H9 (cell line): ENCODE data around the gene NFIX. TPM values are rescaled to one million over a fixed set of nuclear protein-coding genes. Genes with fewer than 3 reads are reported as not detected.

ENCODE experiments used
- DNase-seq: peaks from one replicate; pipeline ENCODE4 v3.0.0-alpha.2; 2017
- H2AFZ ChIP-seq: one replicate; pipeline ENCODE4 v1.6.1; 2013; ENCODE audit warnings: mild to moderate bottlenecking, low read length, control low read depth, moderate library complexity
- H2AK5ac ChIP-seq: 2 replicates; pipeline ENCODE4 v1.6.1; 2013; ENCODE audit warnings: low read length, control low read depth, mixed read lengths; ENCODE audit not compliant: insufficient read length
- H2BK120ac ChIP-seq: one replicate; pipeline ENCODE4 v1.6.1; 2013; ENCODE audit warnings: low read depth, mild to moderate bottlenecking, low read length, control low read depth, inconsistent platforms; ENCODE audit not compliant: poor library complexity, severe bottlenecking
- H2BK12ac ChIP-seq: 2 replicates; pipeline ENCODE4 v1.6.1; 2013; ENCODE audit warnings: low read length, control low read depth, mixed read lengths, low read depth; ENCODE audit not compliant: insufficient read length
- H2BK15ac ChIP-seq: 2 replicates; pipeline ENCODE4 v1.6.1; 2013; ENCODE audit warnings: low read depth, low read length, control low read depth
- H2BK20ac ChIP-seq: one replicate; pipeline ENCODE4 v1.6.1; 2013; ENCODE audit warnings: low read depth, mild to moderate bottlenecking, low read length, control low read depth, inconsistent platforms; ENCODE audit not compliant: poor library complexity, severe bottlenecking
- H2BK5ac ChIP-seq: 2 replicates; pipeline ENCODE4 v1.6.1; 2013; ENCODE audit warnings: low read length, control low read depth, mixed read lengths; ENCODE audit not compliant: insufficient read length
- H3K14ac ChIP-seq: 2 replicates; pipeline ENCODE4 v1.6.1; 2013; ENCODE audit warnings: low read length, control low read depth; ENCODE audit not compliant: insufficient read depth
- H3K18ac ChIP-seq: 2 replicates; pipeline ENCODE4 v1.6.1; 2013; ENCODE audit warnings: low read depth, mild to moderate bottlenecking, mixed read lengths, low read length, control low read depth; ENCODE audit not compliant: insufficient read length
- H3K23ac ChIP-seq: 2 replicates; pipeline ENCODE4 v1.6.1; 2013; ENCODE audit warnings: low read length, control low read depth, mixed read lengths, low read depth; ENCODE audit not compliant: insufficient read length
- H3K23me2 ChIP-seq: 2 replicates; pipeline ENCODE4 v1.6.1; 2013; ENCODE audit warnings: low read depth, mild to moderate bottlenecking, mixed read lengths, low read length, control low read depth; ENCODE audit not compliant: insufficient read length, poor library complexity, severe bottlenecking
- H3K27ac ChIP-seq: 2 replicates; pipeline ENCODE4 v1.5.1; 2013; ENCODE audit warnings: low read length, control low read depth, mixed read lengths, low read depth; ENCODE audit not compliant: insufficient read length
- H3K27me3 ChIP-seq: 2 replicates; pipeline ENCODE4 v1.6.1; 2013; ENCODE audit warnings: low read length, control low read depth, inconsistent platforms; ENCODE audit not compliant: insufficient read depth
- H3K4ac ChIP-seq: 2 replicates; pipeline ENCODE4 v1.6.1; 2013; ENCODE audit warnings: low read depth, mild to moderate bottlenecking, control low read depth, inconsistent platforms, low read length, moderate library complexity
- H3K4me1 ChIP-seq: 2 replicates; pipeline ENCODE4 v1.6.1; 2013; ENCODE audit warnings: low read length, control low read depth, inconsistent platforms; ENCODE audit not compliant: insufficient read depth
- H3K4me2 ChIP-seq: 2 replicates; pipeline ENCODE4 v1.6.1; 2013; ENCODE audit warnings: low read length, control low read depth, mixed read lengths; ENCODE audit not compliant: insufficient read length, insufficient read depth
- H3K56ac ChIP-seq: 2 replicates; pipeline ENCODE4 v1.6.1; 2013; ENCODE audit warnings: low read depth, mild to moderate bottlenecking, mixed read lengths, low read length, control low read depth; ENCODE audit not compliant: insufficient read length
- H3K79me1 ChIP-seq: 2 replicates; pipeline ENCODE4 v1.6.1; 2013; ENCODE audit warnings: low read depth, mild to moderate bottlenecking, moderate library complexity, low read length, control low read depth, inconsistent platforms; ENCODE audit not compliant: insufficient read depth, poor library complexity, severe bottlenecking
- H3K79me2 ChIP-seq: 2 replicates; pipeline ENCODE4 v1.6.1; 2013; ENCODE audit warnings: low read length, control low read depth, inconsistent platforms; ENCODE audit not compliant: insufficient read depth
- H3K9ac ChIP-seq: 2 replicates; pipeline ENCODE4 v1.6.1; 2013; ENCODE audit warnings: low read length, control low read depth, mixed read lengths; ENCODE audit not compliant: insufficient read length; ENCODE audit errors: extremely low read depth
- H3K9me3 ChIP-seq: one replicate; pipeline ENCODE4 v1.6.1; 2013; ENCODE audit warnings: low read depth, low read length, inconsistent platforms; ENCODE audit not compliant: control insufficient read depth
- H3T11ph ChIP-seq: one replicate; pipeline ENCODE4 v1.6.1; 2013; ENCODE audit warnings: mild to moderate bottlenecking, low read length, control low read depth, inconsistent platforms
- H4K20me1 ChIP-seq: one replicate; pipeline ENCODE4 v1.6.1; 2013; ENCODE audit not compliant: control insufficient read depth, insufficient read length, insufficient read depth
- H4K5ac ChIP-seq: 2 replicates; pipeline ENCODE4 v1.6.1; 2013; ENCODE audit warnings: low read depth, mild to moderate bottlenecking, mixed read lengths, low read length, control low read depth; ENCODE audit not compliant: insufficient read length
- H4K8ac ChIP-seq: replicated peaks from 2 replicates; pipeline ENCODE4 v1.6.1; 2013; ENCODE audit warnings: low read length, control low read depth, mixed read lengths, low read depth; ENCODE audit not compliant: insufficient read length
- H4K91ac ChIP-seq: 2 replicates; pipeline ENCODE4 v1.6.1; 2013; ENCODE audit warnings: low read depth, mild to moderate bottlenecking, moderate library complexity, mixed read lengths, low read length, control low read depth; ENCODE audit not compliant: insufficient read length
- H3K27ac Mint-ChIP-seq, 3 experiments: 2 replicates in 2 of 3; 3 replicates in 1 of 3; pipeline ENCODE4 v1.8.0; 2020 to 2021; ENCODE audit warnings: mixed read lengths in 3 of 3, mild to moderate bottlenecking in 1 of 3, moderate library complexity in 1 of 3
- H3K27me3 Mint-ChIP-seq: 2 replicates; pipeline ENCODE4 v1.8.0; 2021; ENCODE audit warnings: low read depth, mild to moderate bottlenecking, moderate library complexity, mixed read lengths
- H3K36me3 Mint-ChIP-seq, 3 experiments: 2 replicates in 2 of 3; 3 replicates in 1 of 3; pipeline ENCODE4 v1.8.0; 2020 to 2021; ENCODE audit warnings: low read depth in 3 of 3, mixed read lengths in 3 of 3; ENCODE audit not compliant: insufficient read depth in 1 of 3
- H3K4me1 Mint-ChIP-seq, 2 experiments: 2 replicates each; pipeline ENCODE4 v1.8.0; 2020; ENCODE audit warnings: mixed read lengths in 2 of 2
- H3K4me3 Mint-ChIP-seq, 2 experiments: 2 replicates in 1 of 2; 3 replicates in 1 of 2; pipeline ENCODE4 v1.8.0; 2020 to 2021; ENCODE audit warnings: mild to moderate bottlenecking in 2 of 2, mixed read lengths in 2 of 2, moderate library complexity in 1 of 2
- H3K9me3 Mint-ChIP-seq, 2 experiments: 2 replicates in 1 of 2; 3 replicates in 1 of 2; pipeline ENCODE4 v1.8.0; 2020; ENCODE audit warnings: mild to moderate bottlenecking in 2 of 2, mixed read lengths in 2 of 2, moderate library complexity in 1 of 2
- WGBS: extraction: QIAGEN DNeasy Blood & Tissue Kit; methylation state at CpG from one replicate; pipeline ENCODE4 v1.1.7; 2013; ENCODE audit warnings: missing lambda C conversion rate, low lambda C conversion rate, mixed read lengths; ENCODE audit not compliant: insufficient read length; ENCODE audit errors: extremely low coverage; 5-methylcytosine and 5-hydroxymethylcytosine counted together
- total RNA-seq: library from RNA; stranded (reverse); gene quantifications from 2 replicates; pipeline ENCODE4 v1.2.1, GENCODE V29; 2021
- TF ChIP-seq, protein P1 (sequence below): fragments of 200-600 bp; sonication (generic); conservative IDR thresholded peaks from 3 replicates; pipeline ENCODE4 v1.8.0; 2021; ENCODE audit warnings: antibody characterized with exemption, mild to moderate bottlenecking

NFIX gene
- total RNA-seq, 1 experiment from 2014 or later = 0.31 TPM

DNA sequence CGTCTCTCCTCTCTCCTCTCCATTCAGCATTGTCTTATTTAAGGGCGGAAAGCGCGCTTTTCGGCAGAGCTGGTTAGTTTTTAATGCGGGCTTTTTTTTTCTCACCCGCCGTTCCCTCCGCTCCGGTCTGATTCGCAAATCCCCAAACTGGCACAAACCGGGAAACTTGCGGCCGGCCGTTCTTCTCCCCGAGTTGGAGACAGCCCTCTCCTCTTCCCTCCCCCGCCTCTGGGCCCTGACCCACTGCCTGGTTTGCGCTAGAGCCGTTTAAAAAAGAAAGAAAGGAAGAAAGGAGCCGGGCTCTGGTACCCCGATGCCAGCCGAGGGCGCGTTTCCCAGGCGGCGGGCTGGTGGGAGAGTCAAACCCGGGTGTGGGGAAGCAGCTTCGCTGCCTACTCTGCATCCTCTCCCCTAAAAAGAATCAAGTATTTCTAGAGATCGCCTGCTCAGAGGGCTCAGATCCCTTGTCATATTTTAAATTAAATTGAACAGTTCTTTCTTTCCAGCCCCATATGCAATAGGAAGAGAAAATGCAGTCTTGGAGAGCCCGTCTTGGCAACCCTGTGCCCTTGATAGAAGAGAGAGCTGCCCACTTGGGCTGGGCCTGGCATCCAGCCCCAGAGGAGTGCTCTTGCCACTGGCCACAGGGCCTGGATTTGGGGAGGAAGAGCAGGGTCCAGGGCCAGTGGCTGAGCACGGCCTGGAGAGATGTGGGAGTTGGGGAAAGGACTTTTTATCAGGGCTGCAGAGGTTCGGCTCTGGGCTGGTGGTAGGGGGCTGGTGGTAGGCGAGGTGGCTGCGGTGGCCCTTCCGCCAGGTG lies 19.0 kb downstream of the NFIX start:
- Histone ChIP-seq H4K5ac (no peak overlapping the region), H2BK20ac (no peak overlapping the region), H4K8ac (no peak overlapping the region), H3K27ac (no peak overlapping the region), H2BK5ac (no peak overlapping the region), H3K4me1 (peaks cover 6% of the 10 kb centered on the region; the same call in 1 of the 2 replicates), H3K79me1 (no peaks in the 10 kb centered on the region), H3K27me3 (peaks cover 96% of the 10 kb centered on the region), H3K79me2 (no peaks in the 10 kb centered on the region), H2AFZ (no peak overlapping the region), H3K9me3 (no peaks in the 10 kb centered on the region), H3K23me2 (peaks cover 5% of the 10 kb centered on the region), H2BK15ac (no peak overlapping the region), H2BK12ac (no peak overlapping the region), H3T11ph (no peak overlapping the region), H3K14ac (no peak overlapping the region), H3K56ac (no peak overlapping the region), H4K20me1 (peaks cover 2% of the 10 kb centered on the region), H3K4me2 (peak overlapping the region; percentile 12), H3K18ac (no peak overlapping the region), H3K4ac (no peak overlapping the region), H3K23ac (no peak overlapping the region), H3K9ac (no peak overlapping the region), H4K91ac (no peak overlapping the region), H2AK5ac (no peak overlapping the region), H2BK120ac (no peak overlapping the region)
- Mint-ChIP-seq H3K9me3 (peaks cover 4 to 11% of the 10 kb centered on the region in 2 experiments), H3K36me3 (no peaks in the 10 kb centered on the region), H3K4me3 (peak overlapping the region in 1 of 2 experiments; percentile 46; a peak in 3 of 5 replicates), H3K4me1 (peaks cover 34 to 76% of the 10 kb centered on the region in 2 experiments), H3K27ac (no peak overlapping the region), H3K27me3 (peaks cover 100% of the 10 kb centered on the region)
- WGBS = no CpG with 5 or more reads among the region's 35 CpGs
- TF ChIP-seq, protein P1, sequence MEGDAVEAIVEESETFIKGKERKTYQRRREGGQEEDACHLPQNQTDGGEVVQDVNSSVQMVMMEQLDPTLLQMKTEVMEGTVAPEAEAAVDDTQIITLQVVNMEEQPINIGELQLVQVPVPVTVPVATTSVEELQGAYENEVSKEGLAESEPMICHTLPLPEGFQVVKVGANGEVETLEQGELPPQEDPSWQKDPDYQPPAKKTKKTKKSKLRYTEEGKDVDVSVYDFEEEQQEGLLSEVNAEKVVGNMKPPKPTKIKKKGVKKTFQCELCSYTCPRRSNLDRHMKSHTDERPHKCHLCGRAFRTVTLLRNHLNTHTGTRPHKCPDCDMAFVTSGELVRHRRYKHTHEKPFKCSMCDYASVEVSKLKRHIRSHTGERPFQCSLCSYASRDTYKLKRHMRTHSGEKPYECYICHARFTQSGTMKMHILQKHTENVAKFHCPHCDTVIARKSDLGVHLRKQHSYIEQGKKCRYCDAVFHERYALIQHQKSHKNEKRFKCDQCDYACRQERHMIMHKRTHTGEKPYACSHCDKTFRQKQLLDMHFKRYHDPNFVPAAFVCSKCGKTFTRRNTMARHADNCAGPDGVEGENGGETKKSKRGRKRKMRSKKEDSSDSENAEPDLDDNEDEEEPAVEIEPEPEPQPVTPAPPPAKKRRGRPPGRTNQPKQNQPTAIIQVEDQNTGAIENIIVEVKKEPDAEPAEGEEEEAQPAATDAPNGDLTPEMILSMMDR = no peak
- peak; percentile 64 for DNase-seq
